EL (cell line): Measurements from ENCODE around the gene TP53AIP1.

Source experiments
- DNase-seq: peaks from one replicate; pipeline ENCODE4 v3.0.0-alpha.2; 2016

TP53AIP1 gene

GRCh38 chr11:128886406-128887124 lies 56.1 kb downstream of the TP53AIP1 start:
- DNase-seq = no peak
